Cardiac fibroblast (primary cell): Measurements from ENCODE around the gene MKKS.

Experiments
- DNase-seq, 2 donors: peaks; one replicate each; pipeline versions ENCODE4 v3.0.0 to v3.0.0-alpha.2; 2010; ENCODE audit warnings: low read depth in 2 of 2
- H3K4me3 ChIP-seq, 2 donors: replicated peaks in 1 of 2; 1 replicate in 1 of 2; 2 replicates in 1 of 2; pipeline ENCODE4 v1.5.1; 2011; ENCODE audit warnings: low read depth in 2 of 2, low read length in 2 of 2, mild to moderate bottlenecking in 2 of 2, moderate library complexity in 1 of 2
- CTCF ChIP-seq: IDR thresholded peaks from one replicate; pipeline ENCODE4 v1.5.1; 2011; ENCODE audit warnings: low read depth, mild to moderate bottlenecking, low read length, inconsistent platforms

The MKKS gene

DNA sequence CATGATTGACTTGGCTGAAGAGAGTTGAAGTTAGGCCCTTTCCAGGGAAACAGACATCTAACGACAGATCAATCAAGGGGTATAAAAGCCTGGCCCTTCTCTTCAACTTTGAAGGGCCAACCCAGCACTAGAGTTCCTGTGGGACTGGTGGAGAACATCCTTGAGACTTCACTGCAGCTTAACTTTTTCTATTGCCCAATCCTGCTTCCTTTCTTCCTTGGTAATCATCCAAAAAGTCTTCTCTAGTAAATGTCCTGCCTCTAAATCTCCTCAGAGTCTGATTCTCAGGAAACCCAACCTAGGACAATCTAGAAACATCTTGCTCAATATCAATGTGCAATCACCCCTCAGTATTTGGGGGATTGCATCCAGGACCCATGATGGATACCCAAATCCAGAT lies 1.9 kb downstream of the MKKS start:
- no peak for TF ChIP-seq CTCF
- peak; percentile 40 to 50 for DNase-seq
- no peak overlapping the region for H3K4me3 ChIP-seq

- no peak overlapping the region for H3K4me3 ChIP-seq
- no peak for TF ChIP-seq CTCF
- DNase-seq: no peak
Measured at GRCh38 chr20:10430704-10431103, 3.3 kb downstream of the MKKS start.

DNA sequence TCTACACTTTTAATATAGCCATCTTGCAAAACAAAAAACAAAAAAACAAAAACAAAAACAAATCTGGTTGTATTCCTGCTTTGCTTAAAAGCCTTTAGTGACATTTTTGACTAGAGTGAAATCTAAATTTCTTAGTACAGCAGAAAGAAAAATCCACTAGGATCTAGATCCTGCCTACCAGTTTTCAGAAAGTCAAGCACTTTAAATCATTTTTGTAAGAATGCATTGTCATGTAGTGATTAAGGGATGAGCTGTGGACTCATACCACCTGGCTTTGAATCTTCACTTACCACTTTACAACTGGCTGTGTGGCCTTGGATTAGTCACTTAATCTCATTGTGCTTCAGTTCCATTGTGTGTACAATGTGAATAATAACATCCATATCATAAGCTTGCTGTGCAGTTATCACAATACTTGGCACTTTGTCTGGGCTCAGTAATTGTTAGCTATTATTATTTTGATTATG lies 4.0 kb downstream of the MKKS start:
- DNase-seq: peak in 1 of 2 donors; percentile 76
- TF ChIP-seq CTCF: no peak

GRCh38 chr20:10429443-10429981 lies 4.5 kb downstream of the MKKS start:
- DNase-seq: no peak
- TF ChIP-seq CTCF: no peak

More for the DNA sequence above, 4.0 kb downstream of the MKKS start:
- H3K4me3 ChIP-seq: no peak overlapping the region

GRCh38 chr20:10428008-10428407 lies 6.0 kb downstream of the MKKS start:
- no peak overlapping the region for H3K4me3 ChIP-seq
- DNase-seq: no peak
- no peak for TF ChIP-seq CTCF

More at GRCh38 chr20:10429443-10429981, 4.5 kb downstream of the MKKS start:
- no peak overlapping the region for H3K4me3 ChIP-seq

DNA sequence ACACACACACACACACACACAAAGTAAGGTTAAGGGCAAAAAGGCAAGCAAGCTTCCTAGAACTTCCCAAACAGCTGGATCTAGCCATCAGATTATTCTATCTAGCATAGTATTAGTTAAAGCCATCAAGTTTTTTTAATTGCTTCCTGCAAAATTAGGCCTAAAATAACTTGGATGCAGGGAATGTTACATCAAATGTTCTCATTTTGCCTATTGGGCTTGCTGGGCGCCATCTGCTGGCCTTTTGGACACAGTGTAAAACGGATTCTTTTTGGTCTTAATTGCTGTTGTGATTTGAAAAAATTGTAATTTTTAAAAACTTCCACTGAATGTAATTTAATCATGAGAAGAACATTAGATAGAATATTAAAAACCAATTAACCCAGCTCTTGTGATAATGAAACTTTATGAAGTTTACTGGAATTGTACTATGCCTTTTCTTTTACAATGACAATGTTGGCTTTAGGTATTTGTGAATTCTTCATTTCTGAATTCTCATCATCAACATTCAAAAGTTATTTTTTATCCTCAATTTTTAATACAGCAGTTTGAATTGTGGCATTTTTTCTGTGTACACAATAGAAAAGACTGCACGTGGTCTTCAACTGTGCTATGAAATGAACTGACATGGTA lies 6.8 kb downstream of the MKKS start:
- peak; percentile 83 for TF ChIP-seq CTCF
- H3K4me3 ChIP-seq: no peak overlapping the region
- DNase-seq: peak; percentile 82 to 84
